GM12865 (cell line): ENCODE results near the gene MAD1L1.

Experiments used
- DNase-seq: peaks from one replicate; pipeline ENCODE4 v3.0.0; 2010; ENCODE audit warnings: low read depth
- H3K4me3 ChIP-seq: 2 replicates; pipeline ENCODE4 v1.5.1; 2011; ENCODE audit warnings: mild to moderate bottlenecking, low read depth, low read length, control low read depth
- CTCF ChIP-seq: IDR thresholded peaks from 2 replicates; pipeline ENCODE4 v1.5.1; 2011; ENCODE audit warnings: low read length, control low read depth, low read depth, inconsistent platforms; ENCODE audit not compliant: insufficient read depth; ENCODE audit errors: missing control alignments

The MAD1L1 gene

GRCh38 chr7:1813394-1814088 lies 419.2 kb downstream of the MAD1L1 start:
- TF ChIP-seq CTCF, result no peak
- no peak overlapping the region for H3K4me3 ChIP-seq
- DNase-seq, result no peak

- no peak overlapping the region for H3K4me3 ChIP-seq
- TF ChIP-seq CTCF, result no peak
- DNase-seq, result no peak
Measured at GRCh38 chr7:1812509-1813393, 420.0 kb downstream of the MAD1L1 start.

GRCh38 chr7:1811850-1812508 lies 420.8 kb downstream of the MAD1L1 start:
- DNase-seq, result no peak
- H3K4me3 ChIP-seq, result no peak overlapping the region
- TF ChIP-seq CTCF, result no peak

- no peak overlapping the region for H3K4me3 ChIP-seq
- TF ChIP-seq CTCF, result no peak
- DNase-seq, result no peak
Measured at GRCh38 chr7:1810961-1811849, 421.5 kb downstream of the MAD1L1 start.

- no peak overlapping the region for H3K4me3 ChIP-seq
- no peak for TF ChIP-seq CTCF
- no peak for DNase-seq
Measured at GRCh38 chr7:1810521-1810920, 422.2 kb downstream of the MAD1L1 start.

- no peak overlapping the region for H3K4me3 ChIP-seq
- TF ChIP-seq CTCF, result no peak
- DNase-seq, result no peak
Measured at GRCh38 chr7:1809601-1810258, 423.0 kb downstream of the MAD1L1 start.
